ENCODE results near the gene RPSA.
A peak's percentile ranks its signal among the peaks of the same experiment; 100 is the strongest.

The RPSA gene

DNA sequence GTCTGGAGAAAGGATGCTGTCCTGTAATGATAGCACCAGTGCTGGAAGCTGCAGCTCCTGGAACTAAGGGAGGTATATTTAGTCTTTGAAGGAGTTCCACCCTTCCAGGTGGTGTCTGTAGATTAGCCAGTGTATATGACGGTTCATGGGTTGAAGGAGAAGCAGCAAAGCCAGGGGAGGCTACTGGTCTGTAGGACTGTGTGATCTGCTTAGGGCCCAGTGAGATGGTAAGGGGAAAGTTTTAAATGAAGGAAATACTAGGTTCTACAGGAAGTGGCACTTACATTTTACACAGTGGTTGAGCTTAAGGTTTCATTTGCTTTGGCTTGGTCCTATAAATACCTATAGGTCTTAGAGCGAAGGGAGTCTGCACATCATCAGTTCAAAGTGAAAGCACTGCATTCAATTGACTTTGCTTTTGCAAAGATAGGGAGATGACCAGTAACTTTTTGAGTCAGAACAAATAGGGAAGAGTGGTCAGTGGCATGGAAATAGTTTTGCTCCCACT, 17.7 kb upstream of the RPSA start:
- peak; percentile 81 for DNase-seq (ENCODE audit: low spot score)
- in situ Hi-C loops (cut with MboI; ENCODE audit: low pct_unique_long_range_greater_than_20kb, low sequenced_read_pairs, unreplicated experiment), result loop anchor here (25.0 kb wide), 1 partner anchor 201 kb away; the partner anchor contains the start of gene XIRP1
- TF ChIP-seq, protein P1, sequence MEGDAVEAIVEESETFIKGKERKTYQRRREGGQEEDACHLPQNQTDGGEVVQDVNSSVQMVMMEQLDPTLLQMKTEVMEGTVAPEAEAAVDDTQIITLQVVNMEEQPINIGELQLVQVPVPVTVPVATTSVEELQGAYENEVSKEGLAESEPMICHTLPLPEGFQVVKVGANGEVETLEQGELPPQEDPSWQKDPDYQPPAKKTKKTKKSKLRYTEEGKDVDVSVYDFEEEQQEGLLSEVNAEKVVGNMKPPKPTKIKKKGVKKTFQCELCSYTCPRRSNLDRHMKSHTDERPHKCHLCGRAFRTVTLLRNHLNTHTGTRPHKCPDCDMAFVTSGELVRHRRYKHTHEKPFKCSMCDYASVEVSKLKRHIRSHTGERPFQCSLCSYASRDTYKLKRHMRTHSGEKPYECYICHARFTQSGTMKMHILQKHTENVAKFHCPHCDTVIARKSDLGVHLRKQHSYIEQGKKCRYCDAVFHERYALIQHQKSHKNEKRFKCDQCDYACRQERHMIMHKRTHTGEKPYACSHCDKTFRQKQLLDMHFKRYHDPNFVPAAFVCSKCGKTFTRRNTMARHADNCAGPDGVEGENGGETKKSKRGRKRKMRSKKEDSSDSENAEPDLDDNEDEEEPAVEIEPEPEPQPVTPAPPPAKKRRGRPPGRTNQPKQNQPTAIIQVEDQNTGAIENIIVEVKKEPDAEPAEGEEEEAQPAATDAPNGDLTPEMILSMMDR (IDR thresholded peaks at IDR 0.05; ENCODE audit: extremely low read depth, insufficient read depth, missing control alignments), result no peak

- DNase-seq (ENCODE audit: low spot score), result no peak
- in situ Hi-C loops (cut with MboI; ENCODE audit: low pct_unique_long_range_greater_than_20kb, low sequenced_read_pairs, unreplicated experiment), result loop anchor here (25.0 kb wide), 1 partner anchor 203 kb away; the partner anchor contains the start of gene XIRP1
- TF ChIP-seq, protein P1 (IDR thresholded peaks at IDR 0.05; ENCODE audit: extremely low read depth, insufficient read depth, missing control alignments), result no peak
These were observed 16.3 kb upstream of the RPSA start for GRCh38 chr3:39390181-39390580.

DNA sequence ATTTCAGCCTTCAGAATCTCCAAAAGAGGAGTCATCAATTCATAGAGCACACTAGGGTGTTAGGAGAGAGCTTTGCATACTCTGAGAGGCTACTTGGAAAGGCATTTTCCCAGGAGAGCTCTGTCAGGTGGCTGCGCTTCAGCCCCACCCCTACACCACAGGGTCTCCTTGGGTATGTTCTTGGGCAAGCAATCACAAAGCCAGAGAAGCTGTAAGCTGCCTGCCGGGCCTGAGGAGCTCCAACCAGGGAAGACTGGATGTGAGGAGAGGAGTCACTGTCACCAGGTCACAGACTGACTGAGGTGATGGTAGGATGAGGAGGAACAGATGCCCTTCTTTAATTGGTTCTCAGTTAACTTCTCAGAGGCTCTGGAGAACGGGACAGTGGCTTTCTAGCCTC, 9.8 kb upstream of the RPSA start:
- no peak for DNase-seq (ENCODE audit: low spot score)
- TF ChIP-seq, protein P1 (IDR thresholded peaks at IDR 0.05; ENCODE audit: extremely low read depth, insufficient read depth, missing control alignments), result no peak
- in situ Hi-C loops (cut with MboI; ENCODE audit: low pct_unique_long_range_greater_than_20kb, low sequenced_read_pairs, unreplicated experiment), result loop anchor here (25.0 kb wide), 1 partner anchor 209 kb away; the partner anchor contains the start of gene XIRP1

DNA sequence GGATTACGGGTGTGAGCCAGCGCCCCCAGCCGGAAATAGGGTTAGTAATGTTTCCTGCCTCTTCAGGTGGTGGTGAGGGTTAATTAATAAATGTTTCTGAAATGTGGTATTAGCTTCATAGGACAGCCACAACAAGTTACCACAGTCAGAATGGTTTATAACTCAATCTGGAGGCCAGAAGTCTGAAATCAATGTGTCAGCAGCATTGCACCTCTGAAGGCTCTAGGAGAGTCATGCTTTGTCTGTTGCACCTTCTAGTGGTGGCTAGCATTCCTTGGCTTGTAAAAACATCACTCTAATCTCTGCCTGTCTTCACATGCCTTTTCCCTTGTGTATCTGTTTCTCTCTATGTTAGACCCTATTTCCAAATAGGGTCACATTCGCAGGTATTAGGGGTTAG, 7.8 kb upstream of the RPSA start:
- no peak for DNase-seq (ENCODE audit: low spot score)
- TF ChIP-seq, protein P1 (IDR thresholded peaks at IDR 0.05; ENCODE audit: extremely low read depth, insufficient read depth, missing control alignments), result no peak
- in situ Hi-C loops (cut with MboI; ENCODE audit: low pct_unique_long_range_greater_than_20kb, low sequenced_read_pairs, unreplicated experiment), result loop anchor here (25.0 kb wide), 1 partner anchor 211 kb away; the partner anchor contains the start of gene XIRP1

- in situ Hi-C loops (cut with MboI; ENCODE audit: low pct_unique_long_range_greater_than_20kb, low sequenced_read_pairs, unreplicated experiment), result no loop called here
- TF ChIP-seq, protein P1 (IDR thresholded peaks at IDR 0.05; ENCODE audit: extremely low read depth, insufficient read depth, missing control alignments), result no peak
- DNase-seq (ENCODE audit: low spot score), result no peak
These were observed 4.5 kb upstream of the RPSA start for GRCh38 chr3:39401983-39402382.

DNA sequence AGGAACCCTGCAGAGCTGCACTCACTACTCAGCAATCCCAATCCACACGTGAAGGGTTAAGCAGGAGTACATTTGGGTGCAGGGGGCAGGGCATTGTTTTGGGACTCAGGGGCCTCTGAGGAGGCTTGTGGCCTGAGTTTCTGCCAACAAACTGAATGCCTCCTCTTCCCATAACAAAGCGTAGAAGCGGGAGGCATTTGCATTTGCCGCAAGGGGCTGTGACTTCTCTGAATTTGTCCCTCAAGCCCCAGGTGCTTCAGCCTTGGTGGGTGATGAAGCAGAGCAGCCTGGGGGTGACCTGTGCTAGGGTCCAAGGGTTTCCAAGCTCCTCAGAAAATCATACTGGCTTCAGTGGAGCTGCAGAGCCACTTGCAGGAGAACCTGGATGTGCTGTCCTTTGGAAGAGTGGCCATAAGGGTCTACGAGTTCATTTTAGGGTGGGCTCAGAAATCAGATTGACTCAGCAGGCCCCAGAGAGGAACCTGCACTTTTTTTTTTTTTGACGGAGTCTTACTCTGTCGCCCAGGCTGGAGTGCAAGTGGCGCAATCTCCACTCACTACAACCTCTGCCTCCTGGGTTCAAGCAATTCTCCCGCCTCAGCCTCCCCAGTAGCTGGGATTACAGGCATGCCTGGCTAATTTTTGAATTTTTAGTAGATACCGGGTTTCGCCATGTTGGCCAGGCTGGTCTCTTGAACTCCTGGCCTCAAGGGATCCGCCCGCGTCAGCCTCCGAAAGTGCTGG, 1.4 kb upstream of the RPSA start:
- DNase-seq (ENCODE audit: low spot score), result no peak
- in situ Hi-C loops (cut with MboI; ENCODE audit: low pct_unique_long_range_greater_than_20kb, low sequenced_read_pairs, unreplicated experiment), result no loop called here
- TF ChIP-seq, protein P1 (IDR thresholded peaks at IDR 0.05; ENCODE audit: extremely low read depth, insufficient read depth, missing control alignments), result no peak

All from GM13977 (cell line).